HG02870 (cell line): ENCODE results near the gene USP11.
"Not testable (repeated sequence)": the region's sequence is repeated elsewhere in the genome, so short reads cannot be mapped to it uniquely, and the experiment has no call there.

Experiments
- ATAC-seq: cut with Tn5 transposase; IDR thresholded peaks from one replicate; pipeline ENCODE4 v1.9.1; 2021; ENCODE audit warnings: mild to moderate bottlenecking, moderate library complexity; ENCODE audit not compliant: unreplicated experiment

The USP11 gene

GRCh38 chrX:47244676-47245075 is 11.9 kb downstream of the USP11 start:
- ATAC-seq, result no peak

- ATAC-seq, result no peak
Measured at GRCh38 chrX:47245156-47245555, 12.3 kb downstream of the USP11 start.

- ATAC-seq, result no peak
Measured at GRCh38 chrX:47247206-47247998, 14.6 kb downstream of the USP11 start.

- no peak for ATAC-seq
Measured at GRCh38 chrX:47247999-47248320, 15.2 kb downstream of the USP11 start.

GRCh38 chrX:47248576-47248975 is 15.8 kb downstream of the USP11 start:
- no peak for ATAC-seq

GRCh38 chrX:47250017-47250347 is 17.2 kb downstream of the USP11 start:
- ATAC-seq, result no peak

- ATAC-seq, result not testable (repeated sequence)
Measured at GRCh38 chrX:47257620-47258019, 24.8 kb downstream of the USP11 start.

GRCh38 chrX:47264483-47265173 is 31.8 kb downstream of the USP11 start:
- no peak for ATAC-seq

GRCh38 chrX:47266643-47267042 is 33.8 kb downstream of the USP11 start:
- no peak for ATAC-seq

GRCh38 chrX:47272013-47272408 is 39.2 kb downstream of the USP11 start:
- no peak for ATAC-seq

- no peak for ATAC-seq
Measured at GRCh38 chrX:47273011-47273730, 40.4 kb downstream of the USP11 start.

- no peak for ATAC-seq
Measured at GRCh38 chrX:47278691-47279090, 45.9 kb downstream of the USP11 start.

- ATAC-seq, result no peak
Measured at GRCh38 chrX:47283015-47283771, 50.4 kb downstream of the USP11 start.

- not testable (repeated sequence) for ATAC-seq
Measured at GRCh38 chrX:47284616-47285015, 51.8 kb downstream of the USP11 start.

- no peak for ATAC-seq
Measured at GRCh38 chrX:47285836-47286320, 53.1 kb downstream of the USP11 start.

- ATAC-seq, result no peak
Measured at GRCh38 chrX:47293106-47293505, 60.3 kb downstream of the USP11 start.

GRCh38 chrX:47296766-47297365 is 64.1 kb downstream of the USP11 start:
- no peak for ATAC-seq

- no peak for ATAC-seq
Measured at GRCh38 chrX:47297874-47298273, 65.1 kb downstream of the USP11 start.
